Activated CD4-positive, alpha-beta T cell treated with anti-CD3 and anti-CD28 coated beads, Interleukin-2, Interleukin-6, amounts not matched to agents 100 ng/mL and 50 ng/mL, durations not matched to agents 16 hours and 8 hours (primary cell): ENCODE results near the gene FRAT1.

Source experiments
- DNase-seq: peaks from one replicate; pipeline ENCODE4 v3.0.0-alpha.2; 2020

Gene FRAT1

GRCh38 chr10:97311111-97311626, 7.9 kb upstream of the FRAT1 start:
- no peak for DNase-seq

GRCh38 chr10:97312897-97313296, 6.2 kb upstream of the FRAT1 start:
- DNase-seq: no peak

GRCh38 chr10:97314671-97315070, 4.4 kb upstream of the FRAT1 start:
- DNase-seq: no peak

GRCh38 chr10:97319671-97320479, 804 bp downstream of the FRAT1 start:
- peak; percentile 66 for DNase-seq

GRCh38 chr10:97320480-97321031, 1.5 kb downstream of the FRAT1 start:
- no peak for DNase-seq

- no peak for DNase-seq
These were observed 2.1 kb downstream of the FRAT1 start for GRCh38 chr10:97321032-97321803.

- no peak for DNase-seq
These were observed 2.7 kb downstream of the FRAT1 start for GRCh38 chr10:97321804-97322190.

GRCh38 chr10:97323501-97323900, 4.4 kb downstream of the FRAT1 start:
- no peak for DNase-seq

GRCh38 chr10:97325754-97326153, 6.7 kb downstream of the FRAT1 start:
- DNase-seq: no peak

- DNase-seq: peak; percentile 45
These were observed 8.6 kb downstream of the FRAT1 start for GRCh38 chr10:97327348-97328294.

GRCh38 chr10:97328646-97329453, 9.8 kb downstream of the FRAT1 start:
- peak; percentile 62 for DNase-seq

GRCh38 chr10:97329766-97330165, 10.7 kb downstream of the FRAT1 start:
- no peak for DNase-seq

GRCh38 chr10:97331153-97331703, 12.2 kb downstream of the FRAT1 start:
- DNase-seq: no peak

GRCh38 chr10:97332591-97333350, 13.7 kb downstream of the FRAT1 start:
- no peak for DNase-seq

- DNase-seq: peak; percentile 35
These were observed 14.2 kb downstream of the FRAT1 start for GRCh38 chr10:97333351-97333600.

- peak; percentile 40 for DNase-seq
These were observed 14.7 kb downstream of the FRAT1 start for GRCh38 chr10:97333601-97334369.

- DNase-seq: peak; percentile 91
These were observed 15.5 kb downstream of the FRAT1 start, which contains the start of gene FRAT2 for GRCh38 chr10:97334370-97335175. FRAT2 (minus strand) TSS chr10:97334729; CDS start chr10:97334572, 157 bp downstream.

GRCh38 chr10:97335188-97335619, 16.1 kb downstream of the FRAT1 start:
- no peak for DNase-seq

- DNase-seq: no peak
These were observed 16.9 kb downstream of the FRAT1 start for GRCh38 chr10:97336006-97336405.
